Neural cell (in vitro differentiated cells): ENCODE data around the gene PGR. TPM values are rescaled to one million over a fixed set of nuclear protein-coding genes. Genes with fewer than 3 reads are reported as not detected.
"Not testable (repeated sequence)": the region's sequence is repeated elsewhere in the genome, so short reads cannot be mapped to it uniquely, and the experiment has no call there.

ENCODE experiments used
- H2AFZ ChIP-seq: fragments of 200-600, 300-800 bp; sonication (generic), shearing (Covaris generic); 2 replicates; pipeline ENCODE4 v1.6.0; 2014; ENCODE audit warnings: low read depth, mild to moderate bottlenecking, antibody characterized with exemption, low read length, moderate library complexity
- H3F3A ChIP-seq: fragments of 200-600 bp; shearing (Covaris generic); 2 replicates; pipeline ENCODE4 v1.6.1; 2016; ENCODE audit warnings: mild to moderate bottlenecking, moderate library complexity, mixed read lengths, antibody characterized with exemption, low read length; ENCODE audit not compliant: insufficient read depth, poor library complexity, severe bottlenecking
- H3K27ac ChIP-seq: fragments of 200-600, 300-800 bp; sonication (generic), shearing (Covaris generic); 2 replicates; pipeline ENCODE4 v1.5.1; 2014; ENCODE audit warnings: mild to moderate bottlenecking, low read length, moderate library complexity
- H3K27me3 ChIP-seq: fragments of 300-800, 200-600 bp; sonication (generic), shearing (Covaris generic); 2 replicates; pipeline ENCODE4 v1.6.0; 2014; ENCODE audit warnings: mild to moderate bottlenecking, low read depth, low read length, moderate library complexity; ENCODE audit not compliant: insufficient read depth
- H3K36me3 ChIP-seq: fragments of 300-800, 200-600 bp; sonication (generic), shearing (Covaris generic); 2 replicates; pipeline ENCODE4 v1.5.1; 2014; ENCODE audit warnings: mild to moderate bottlenecking, antibody characterized with exemption, low read length, moderate library complexity; ENCODE audit not compliant: insufficient read depth
- H3K4me2 ChIP-seq: fragments of 300-800, 200-600 bp; sonication (generic), shearing (Covaris generic); 2 replicates; pipeline ENCODE4 v1.6.0; 2014; ENCODE audit warnings: mild to moderate bottlenecking, low read length
- H3K4me3 ChIP-seq: fragments of 300-800, 200-600 bp; sonication (generic), shearing (Covaris generic); 2 replicates; pipeline ENCODE4 v1.5.1; 2014; ENCODE audit warnings: mild to moderate bottlenecking, low read length, moderate library complexity
- H3K79me2 ChIP-seq: fragments of 200-600 bp; shearing (Covaris generic); replicated peaks from 2 replicates; pipeline ENCODE4 v1.6.0; 2014; ENCODE audit warnings: mild to moderate bottlenecking, low read length, moderate library complexity; ENCODE audit not compliant: insufficient read depth
- H3K9ac ChIP-seq: fragments of 300-800, 200-600 bp; sonication (generic), shearing (Covaris generic); 2 replicates; pipeline ENCODE4 v1.6.1; 2016; ENCODE audit warnings: mild to moderate bottlenecking, low read length, mixed read lengths
- H3K9me2 ChIP-seq: fragments of 200-600 bp; shearing (Covaris generic); 2 replicates; pipeline ENCODE4 v1.6.1; 2016; ENCODE audit warnings: mild to moderate bottlenecking, low read length, mixed read lengths; ENCODE audit not compliant: insufficient read depth
- H3K9me3 ChIP-seq: fragments of 200-600, 300-800 bp; sonication (generic), shearing (Covaris generic); 2 replicates; pipeline ENCODE4 v1.6.1; 2016; ENCODE audit warnings: mild to moderate bottlenecking, mixed run types, low read length, moderate library complexity, mixed read lengths
- H4K20me1 ChIP-seq: fragments of 200-600 bp; shearing (Covaris generic); 2 replicates; pipeline ENCODE4 v1.6.1; 2016; ENCODE audit warnings: mild to moderate bottlenecking, mixed run types; ENCODE audit not compliant: insufficient read depth
- CTCF ChIP-seq: fragments of 450-650 bp; IDR thresholded peaks from 2 replicates; pipeline ENCODE4 v1.5.1; 2014; ENCODE audit warnings: antibody characterized with exemption, mild to moderate bottlenecking, moderate library complexity; ENCODE audit not compliant: poor library complexity, severe bottlenecking
- EP300 ChIP-seq: fragments of 450-650 bp; conservative IDR thresholded peaks from 2 replicates; pipeline ENCODE4 v1.6.1; 2014; ENCODE audit warnings: antibody characterized with exemption, mild to moderate bottlenecking, moderate library complexity; ENCODE audit not compliant: poor library complexity, severe bottlenecking
- EZH2 ChIP-seq: fragments of 200-600, 300-800 bp; shearing (Covaris generic), sonication (generic); IDR thresholded peaks from 2 replicates; pipeline ENCODE4 v1.6.1; 2014; ENCODE audit warnings: antibody characterized with exemption, low read length, borderline replicate concordance, mild to moderate bottlenecking; ENCODE audit not compliant: insufficient read depth, poor library complexity, severe bottlenecking
- MXI1 ChIP-seq: fragments of 450-650 bp; conservative IDR thresholded peaks from 2 replicates; pipeline ENCODE4 v1.6.1; 2014; ENCODE audit warnings: antibody characterized with exemption, mild to moderate bottlenecking; ENCODE audit not compliant: poor library complexity, severe bottlenecking
- POLR2AphosphoS5 ChIP-seq: IDR thresholded peaks from 2 replicates; pipeline ENCODE4 v1.6.1; 2012
- RAD21 ChIP-seq: fragments of 450-650 bp; conservative IDR thresholded peaks from 2 replicates; pipeline ENCODE4 v1.6.1; 2014; ENCODE audit warnings: antibody characterized with exemption, mild to moderate bottlenecking, moderate library complexity
- SMC3 ChIP-seq: fragments of 450-650 bp; conservative IDR thresholded peaks from 2 replicates; pipeline ENCODE4 v1.6.1; 2014; ENCODE audit warnings: antibody characterized with exemption, mild to moderate bottlenecking, moderate library complexity; ENCODE audit not compliant: poor library complexity
- TAF1 ChIP-seq: IDR thresholded peaks from 2 replicates; pipeline ENCODE4 v1.6.1; 2012; ENCODE audit warnings: low read depth
- polyA plus RNA-seq: library from polyadenylated mRNA; depleted of rRNA; stranded (reverse); fragments of >200 nt; gene quantifications from 2 replicates; pipeline ENCODE4 v1.2.3, GENCODE V29; 2014
- TF ChIP-seq, protein P1 (sequence below): IDR thresholded peaks from 2 replicates; pipeline ENCODE4 v1.6.1; 2012; ENCODE audit warnings: borderline replicate concordance

The PGR gene
- polyA plus RNA-seq, 1 donor from 2014 or later = not detected

- Histone ChIP-seq H3K4me2 (no peak overlapping the region), H3F3A (no peaks in the 10 kb centered on the region), H3K9me3 (no peaks in the 10 kb centered on the region), H3K27me3 (no peaks in the 10 kb centered on the region), H4K20me1 (no peaks in the 10 kb centered on the region), H3K9me2 (no peaks in the 10 kb centered on the region), H3K79me2 (no peaks in the 10 kb centered on the region), H3K36me3 (no peaks in the 10 kb centered on the region), H3K9ac (no peak overlapping the region), H2AFZ (no peak overlapping the region), H3K27ac (no peak overlapping the region), H3K4me3 (no peak overlapping the region)
- TF ChIP-seq EP300 (no peak), EZH2 (no peak), SMC3 (no peak), POLR2AphosphoS5 (no peak), TAF1 (no peak), RAD21 (no peak), MXI1 (no peak), CTCF (no peak)
- TF ChIP-seq, protein P1, sequence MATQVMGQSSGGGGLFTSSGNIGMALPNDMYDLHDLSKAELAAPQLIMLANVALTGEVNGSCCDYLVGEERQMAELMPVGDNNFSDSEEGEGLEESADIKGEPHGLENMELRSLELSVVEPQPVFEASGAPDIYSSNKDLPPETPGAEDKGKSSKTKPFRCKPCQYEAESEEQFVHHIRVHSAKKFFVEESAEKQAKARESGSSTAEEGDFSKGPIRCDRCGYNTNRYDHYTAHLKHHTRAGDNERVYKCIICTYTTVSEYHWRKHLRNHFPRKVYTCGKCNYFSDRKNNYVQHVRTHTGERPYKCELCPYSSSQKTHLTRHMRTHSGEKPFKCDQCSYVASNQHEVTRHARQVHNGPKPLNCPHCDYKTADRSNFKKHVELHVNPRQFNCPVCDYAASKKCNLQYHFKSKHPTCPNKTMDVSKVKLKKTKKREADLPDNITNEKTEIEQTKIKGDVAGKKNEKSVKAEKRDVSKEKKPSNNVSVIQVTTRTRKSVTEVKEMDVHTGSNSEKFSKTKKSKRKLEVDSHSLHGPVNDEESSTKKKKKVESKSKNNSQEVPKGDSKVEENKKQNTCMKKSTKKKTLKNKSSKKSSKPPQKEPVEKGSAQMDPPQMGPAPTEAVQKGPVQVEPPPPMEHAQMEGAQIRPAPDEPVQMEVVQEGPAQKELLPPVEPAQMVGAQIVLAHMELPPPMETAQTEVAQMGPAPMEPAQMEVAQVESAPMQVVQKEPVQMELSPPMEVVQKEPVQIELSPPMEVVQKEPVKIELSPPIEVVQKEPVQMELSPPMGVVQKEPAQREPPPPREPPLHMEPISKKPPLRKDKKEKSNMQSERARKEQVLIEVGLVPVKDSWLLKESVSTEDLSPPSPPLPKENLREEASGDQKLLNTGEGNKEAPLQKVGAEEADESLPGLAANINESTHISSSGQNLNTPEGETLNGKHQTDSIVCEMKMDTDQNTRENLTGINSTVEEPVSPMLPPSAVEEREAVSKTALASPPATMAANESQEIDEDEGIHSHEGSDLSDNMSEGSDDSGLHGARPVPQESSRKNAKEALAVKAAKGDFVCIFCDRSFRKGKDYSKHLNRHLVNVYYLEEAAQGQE = no peak
Measured at GRCh38 chr11:101014600-101015285, 114.9 kb downstream of the PGR start.

DNA sequence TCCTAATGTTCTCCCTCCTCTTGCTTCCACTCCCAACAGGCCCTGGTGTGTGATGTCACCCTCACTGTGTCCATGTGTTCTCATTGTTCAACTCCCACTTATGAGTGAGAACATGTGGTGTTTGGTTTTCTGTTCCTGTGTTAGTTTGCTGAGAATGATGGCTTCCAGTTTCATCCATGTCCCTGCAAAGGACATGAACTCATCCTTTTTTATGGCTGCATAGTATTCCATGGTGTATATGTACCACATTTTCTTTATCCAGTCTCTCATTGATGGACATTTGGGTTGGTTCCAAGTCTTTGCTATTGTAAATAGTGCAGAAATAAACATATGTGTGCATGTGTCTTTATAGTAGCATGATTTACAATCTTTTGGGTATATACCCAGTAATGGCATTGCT lies 115.9 kb downstream of the PGR start:
- H2AFZ ChIP-seq, H3K27ac ChIP-seq, H3K4me3 ChIP-seq, H3K27me3 ChIP-seq, H3K4me2 ChIP-seq, H3F3A ChIP-seq, H4K20me1 ChIP-seq, H3K9me3 ChIP-seq, H3K9ac ChIP-seq, H3K9me2 ChIP-seq, H3K79me2 ChIP-seq, H3K36me3 ChIP-seq: not testable (repeated sequence)

DNA sequence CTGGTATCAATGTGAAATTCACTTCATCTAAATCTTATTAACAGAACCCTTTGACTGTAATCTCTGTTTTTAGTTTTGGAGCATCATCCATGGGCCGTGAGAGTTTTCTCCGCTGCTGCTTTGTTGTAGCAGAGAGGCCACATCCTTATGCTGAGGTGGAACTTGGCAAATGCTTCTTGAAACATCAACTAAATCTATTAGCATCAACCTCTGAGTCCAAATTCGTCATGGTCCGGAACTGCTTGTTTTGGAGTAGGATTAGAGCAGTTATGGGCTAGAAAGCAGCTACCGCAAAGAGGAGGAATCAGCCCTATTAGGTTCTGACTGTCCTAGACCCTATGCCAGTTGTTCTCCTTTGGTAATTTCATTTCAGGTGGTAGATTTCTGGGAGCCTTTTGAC lies 117.7 kb downstream of the PGR start:
- Histone ChIP-seq H3K9me2 (no peaks in the 10 kb centered on the region), H3K36me3 (no peaks in the 10 kb centered on the region), H2AFZ (no peak overlapping the region), H3K9me3 (no peaks in the 10 kb centered on the region), H3K4me3 (no peak overlapping the region), H3K4me2 (no peak overlapping the region), H3K27me3 (no peaks in the 10 kb centered on the region), H3K79me2 (no peaks in the 10 kb centered on the region), H4K20me1 (no peaks in the 10 kb centered on the region), H3F3A (no peaks in the 10 kb centered on the region), H3K9ac (no peak overlapping the region), H3K27ac (no peak overlapping the region)
- TF ChIP-seq, protein P1 = no peak
- TF ChIP-seq MXI1 (no peak), SMC3 (no peak), RAD21 (no peak)
